ENCODE measurements around the gene SNRNP25.

Gene SNRNP25

GRCh38 chr16:63998-64913, 10.6 kb downstream of the SNRNP25 start:
- no peak for DNase-seq

GRCh38 chr16:64914-65255, 11.3 kb downstream of the SNRNP25 start:
- no peak for DNase-seq

- peak; percentile 64 for DNase-seq
Observed at GRCh38 chr16:65745-66144, 12.1 kb downstream of the SNRNP25 start.

- no peak for DNase-seq
Observed at GRCh38 chr16:66309-67182, 12.9 kb downstream of the SNRNP25 start.

- DNase-seq = no peak
Observed at GRCh38 chr16:67183-67791, 13.7 kb downstream of the SNRNP25 start.

- DNase-seq = no peak
Observed at GRCh38 chr16:67884-68789, 14.5 kb downstream of the SNRNP25 start.

- no peak for DNase-seq
Observed at GRCh38 chr16:69181-69580, 15.6 kb downstream of the SNRNP25 start.

- DNase-seq = no peak
Observed at GRCh38 chr16:71210-71539, 17.5 kb downstream of the SNRNP25 start.

- DNase-seq = peak; percentile 71
Observed at GRCh38 chr16:71540-72401, 18.1 kb downstream of the SNRNP25 start.

GRCh38 chr16:72561-73548, 19.2 kb downstream of the SNRNP25 start, which contains the start of gene RHBDF1:
Gene RHBDF1 (minus strand): TSS chr16:72631. CDS start chr16:65015, 7,616 bp downstream.
- DNase-seq = peak; percentile 50

- DNase-seq = no peak
Observed at GRCh38 chr16:74051-74746, 20.6 kb downstream of the SNRNP25 start.

- DNase-seq = peak; percentile 7
Observed at GRCh38 chr16:74747-75334, 21.2 kb downstream of the SNRNP25 start.

GRCh38 chr16:75580-76501, 22.2 kb downstream of the SNRNP25 start:
- DNase-seq = peak; percentile 87

- peak; percentile 73 for DNase-seq
Observed at GRCh38 chr16:76535-77272, 23.1 kb downstream of the SNRNP25 start.

- DNase-seq = peak; percentile 38
Observed at GRCh38 chr16:77273-77806, 23.7 kb downstream of the SNRNP25 start.

- peak; percentile 83 for DNase-seq
Observed at GRCh38 chr16:77807-78443, 24.3 kb downstream of the SNRNP25 start, which contains the start of gene MPG. Gene MPG (plus strand): TSS chr16:78225. CDS start chr16:78310, 85 bp downstream.
